Body of pancreas (tissue), 4 donors: Measurements from ENCODE around the gene GLRA3.

Source experiments
- CTCF ChIP-seq, 7 experiments: fragments of 450-650 bp in 4 of 7; fragments of 200-600 bp in 3 of 7; sonication (generic) in 3 of 7; IDR thresholded peaks; one replicate each; pipeline ENCODE4 v1.5.1; 2016 to 2019; ENCODE audit warnings: antibody characterized with exemption in 7 of 7
- POLR2A ChIP-seq, 3 donors: fragments of 450-650 bp; IDR thresholded peaks; one replicate each; pipeline ENCODE4 v1.6.1; 2016; ENCODE audit warnings: antibody characterized with exemption in 3 of 3, mild to moderate bottlenecking in 2 of 3

GRCh38 chr4:174860588-174860987 lies 31.5 kb upstream of the GLRA3 start:
- TF ChIP-seq CTCF (IDR thresholded peaks at IDR 0.05) (no peak), POLR2A (IDR thresholded peaks at IDR 0.05) (no peak)
